GM12801 (cell line): Measurements from ENCODE around the gene USHBP1.

Experiments
- TF ChIP-seq, protein P1 (sequence below): IDR thresholded peaks from one replicate; pipeline ENCODE4 v1.5.1; 2011; ENCODE audit warnings: control low read depth; ENCODE audit not compliant: insufficient read length; ENCODE audit errors: extremely low read depth

USHBP1 gene

DNA sequence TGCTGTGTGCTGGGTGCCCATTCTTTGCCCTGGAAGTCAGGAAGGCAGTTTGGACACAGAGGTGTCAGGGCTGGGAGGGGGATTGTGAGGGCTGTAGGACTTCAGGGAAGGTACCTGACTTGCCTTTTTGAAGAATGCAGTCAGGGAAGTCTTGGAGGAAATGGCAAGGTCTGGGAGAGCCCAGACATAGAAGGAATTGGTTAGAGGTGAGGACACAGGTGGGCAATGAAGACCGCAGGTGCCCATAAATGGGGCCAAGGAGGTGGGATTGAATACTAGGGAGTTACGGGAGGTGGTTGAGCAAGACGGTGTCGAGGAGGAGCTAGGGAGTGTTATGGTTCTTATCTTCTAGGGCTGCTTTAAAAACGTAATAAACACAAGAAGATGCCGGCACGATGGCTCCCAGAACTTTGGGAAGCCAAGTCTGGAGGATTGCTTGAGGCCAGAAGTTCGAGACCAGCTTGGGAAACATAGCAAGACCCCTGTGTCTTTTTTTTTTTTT is 43.4 kb upstream of the USHBP1 start:
- TF ChIP-seq, protein P1, sequence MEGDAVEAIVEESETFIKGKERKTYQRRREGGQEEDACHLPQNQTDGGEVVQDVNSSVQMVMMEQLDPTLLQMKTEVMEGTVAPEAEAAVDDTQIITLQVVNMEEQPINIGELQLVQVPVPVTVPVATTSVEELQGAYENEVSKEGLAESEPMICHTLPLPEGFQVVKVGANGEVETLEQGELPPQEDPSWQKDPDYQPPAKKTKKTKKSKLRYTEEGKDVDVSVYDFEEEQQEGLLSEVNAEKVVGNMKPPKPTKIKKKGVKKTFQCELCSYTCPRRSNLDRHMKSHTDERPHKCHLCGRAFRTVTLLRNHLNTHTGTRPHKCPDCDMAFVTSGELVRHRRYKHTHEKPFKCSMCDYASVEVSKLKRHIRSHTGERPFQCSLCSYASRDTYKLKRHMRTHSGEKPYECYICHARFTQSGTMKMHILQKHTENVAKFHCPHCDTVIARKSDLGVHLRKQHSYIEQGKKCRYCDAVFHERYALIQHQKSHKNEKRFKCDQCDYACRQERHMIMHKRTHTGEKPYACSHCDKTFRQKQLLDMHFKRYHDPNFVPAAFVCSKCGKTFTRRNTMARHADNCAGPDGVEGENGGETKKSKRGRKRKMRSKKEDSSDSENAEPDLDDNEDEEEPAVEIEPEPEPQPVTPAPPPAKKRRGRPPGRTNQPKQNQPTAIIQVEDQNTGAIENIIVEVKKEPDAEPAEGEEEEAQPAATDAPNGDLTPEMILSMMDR: no peak

GRCh38 chr19:17306285-17306714 is 41.8 kb upstream of the USHBP1 start:
- TF ChIP-seq, protein P1: no peak

DNA sequence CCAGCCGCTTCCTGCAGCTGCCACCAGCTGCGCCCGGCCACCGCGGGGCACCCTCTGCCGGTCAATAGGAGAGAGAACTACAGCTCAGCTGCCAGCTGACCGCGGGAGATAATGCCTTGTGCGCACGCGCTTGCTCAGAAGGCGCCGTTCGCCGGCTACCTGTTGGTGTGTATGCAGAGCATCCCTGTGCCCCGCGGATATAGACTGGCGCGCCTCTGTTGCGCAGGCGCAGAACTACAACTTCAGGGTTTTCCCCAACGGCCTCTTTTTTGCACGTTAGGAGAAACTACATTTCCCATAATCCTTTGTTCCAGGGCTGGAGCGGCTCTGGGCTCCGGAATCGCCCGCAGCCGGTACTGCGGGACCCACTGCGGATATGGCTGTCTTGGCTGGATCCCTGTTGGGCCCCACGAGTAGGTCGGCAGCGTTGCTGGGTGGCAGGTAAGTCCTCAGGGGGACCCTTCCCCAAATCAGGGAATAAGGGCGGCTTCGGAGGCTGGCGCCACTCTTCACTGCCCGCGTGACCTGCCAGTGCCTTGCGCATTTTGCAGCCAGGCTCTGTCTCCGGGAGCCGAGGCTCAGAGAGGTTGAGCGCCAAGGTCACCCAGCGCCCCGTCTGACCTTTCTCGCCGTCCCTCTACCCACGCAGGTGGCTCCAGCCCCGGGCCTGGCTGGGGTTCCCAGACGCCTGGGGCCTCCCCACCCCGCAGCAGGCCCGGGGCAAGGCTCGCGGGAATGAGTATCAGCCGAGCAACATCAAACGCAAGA is 41.2 kb upstream of the USHBP1 start, which contains the start of gene MRPL34:
Gene MRPL34, plus strand, starts transcription at position 356 of the 768 bp plus-strand sequence. Its CDS starts 21 bp downstream, at position 377.
- TF ChIP-seq, protein P1: no peak

GRCh38 chr19:17305216-17305516 is 40.6 kb upstream of the USHBP1 start:
- TF ChIP-seq, protein P1: no peak

DNA sequence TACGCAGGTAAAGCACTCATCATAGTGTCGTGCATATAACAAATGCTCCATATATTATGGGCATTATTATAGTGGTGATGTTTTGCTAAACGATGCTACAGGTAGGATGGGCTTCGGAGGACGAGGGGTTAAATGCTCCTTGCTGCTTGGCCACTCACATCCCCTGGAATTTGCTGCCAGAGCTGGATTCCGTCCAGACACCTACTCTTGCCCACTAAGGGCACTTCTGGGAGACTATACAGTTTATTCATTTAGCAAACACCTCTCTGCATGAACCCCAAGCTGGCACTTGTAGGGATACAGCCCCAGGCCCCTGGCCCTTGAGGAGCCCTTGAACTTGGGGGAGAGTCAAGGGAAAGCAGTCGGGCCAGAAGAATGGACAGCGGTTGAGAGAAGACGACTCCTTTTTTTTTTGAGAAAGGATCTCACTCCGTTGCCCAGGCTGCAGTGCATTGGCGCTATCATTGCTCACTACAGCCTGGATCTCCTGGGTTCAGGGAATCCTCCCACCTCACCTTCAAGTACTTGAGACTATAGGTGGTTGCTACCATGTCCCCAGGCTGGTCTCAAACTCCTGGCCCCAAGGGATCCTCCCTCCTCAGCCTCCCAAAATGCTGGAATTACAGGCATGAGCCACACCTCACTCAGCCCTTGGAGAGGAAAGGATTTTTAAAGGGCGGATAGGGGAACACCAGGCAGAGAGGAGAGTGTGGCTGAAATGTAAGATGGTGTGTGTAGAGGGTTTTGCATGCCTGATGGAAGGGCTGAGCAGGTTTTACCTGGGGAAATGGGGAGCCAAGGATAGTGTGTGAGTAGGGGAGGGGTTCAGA is 40.1 kb upstream of the USHBP1 start:
- TF ChIP-seq, protein P1: no peak

DNA sequence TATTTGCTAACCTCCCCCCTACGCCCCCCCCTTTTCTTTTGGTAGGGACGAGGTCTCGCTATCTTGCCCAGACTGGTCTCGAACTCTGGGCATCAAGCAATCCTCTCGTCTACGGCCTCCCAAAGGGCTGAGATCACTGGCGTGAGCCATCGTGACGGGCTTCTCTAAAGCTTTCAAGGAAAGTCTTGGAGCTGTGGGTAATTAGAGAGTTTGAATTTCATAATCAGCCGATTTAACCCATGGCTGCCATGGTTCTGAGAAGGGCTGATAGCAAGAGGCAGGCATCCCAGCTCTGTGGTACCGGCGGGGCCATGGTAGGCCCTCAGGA is 39.4 kb upstream of the USHBP1 start:
- TF ChIP-seq, protein P1: no peak

- TF ChIP-seq, protein P1: no peak
Measured at GRCh38 chr19:17303167-17303939, 38.8 kb upstream of the USHBP1 start, which contains the start of gene ABHD8. ABHD8 (minus strand) TSS chr19:17303425; CDS start chr19:17301616, 1,809 bp downstream.
